GM21381 (cell line): Measurements from ENCODE around the gene RNPEPL1.

ENCODE experiments used
- ATAC-seq: cut with Tn5 transposase; IDR thresholded peaks from one replicate; pipeline ENCODE4 v1.9.1; 2021; ENCODE audit warnings: mild to moderate bottlenecking, moderate library complexity; ENCODE audit not compliant: unreplicated experiment

Gene RNPEPL1

DNA sequence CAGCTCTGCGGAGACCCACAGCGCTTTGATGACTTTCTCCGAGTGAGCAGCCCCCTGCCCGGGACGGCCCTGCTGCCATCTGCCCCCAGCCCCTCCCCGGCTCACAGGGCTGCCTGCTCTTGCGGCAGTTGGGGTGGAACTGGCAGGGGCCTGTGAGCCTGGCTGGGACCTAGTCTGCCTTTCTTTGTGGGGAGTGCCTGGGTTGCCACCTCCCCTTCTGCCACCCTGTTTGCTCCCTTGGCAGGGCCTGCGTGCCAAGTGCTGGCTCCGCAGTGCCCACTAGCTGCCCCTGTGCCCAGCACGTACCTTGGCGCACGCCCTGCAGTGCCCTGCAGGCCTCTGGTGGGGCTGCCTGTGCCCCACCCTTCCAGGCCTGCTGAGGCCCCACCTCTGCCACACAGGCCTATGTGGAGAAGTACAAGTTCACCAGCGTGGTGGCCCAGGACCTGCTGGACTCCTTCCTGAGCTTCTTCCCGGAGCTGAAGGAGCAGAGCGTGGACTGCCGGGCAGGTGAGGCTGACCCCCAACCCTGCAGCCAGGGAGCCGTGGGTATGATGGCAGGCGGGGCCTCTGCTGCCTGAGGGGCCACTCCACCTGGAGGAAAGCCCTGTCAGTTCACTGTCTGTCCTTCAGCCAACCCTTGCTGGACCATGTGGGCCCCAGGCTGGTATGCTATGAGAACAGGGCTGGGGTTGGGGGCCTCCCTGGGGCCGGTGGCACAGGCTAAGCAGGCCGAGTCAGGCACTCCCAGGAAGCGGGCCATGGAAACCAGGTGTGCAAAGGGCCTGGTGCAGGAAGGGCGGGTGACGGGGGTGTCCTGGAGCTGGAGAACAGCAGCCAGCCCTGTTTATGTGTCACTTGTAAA lies 7.0 kb downstream of the RNPEPL1 start:
- ATAC-seq = no peak

- no peak for ATAC-seq
Measured at GRCh38 chr2:240576036-240576435, 7.8 kb downstream of the RNPEPL1 start.

- ATAC-seq = no peak
Measured at GRCh38 chr2:240576436-240577205, 8.3 kb downstream of the RNPEPL1 start.

DNA sequence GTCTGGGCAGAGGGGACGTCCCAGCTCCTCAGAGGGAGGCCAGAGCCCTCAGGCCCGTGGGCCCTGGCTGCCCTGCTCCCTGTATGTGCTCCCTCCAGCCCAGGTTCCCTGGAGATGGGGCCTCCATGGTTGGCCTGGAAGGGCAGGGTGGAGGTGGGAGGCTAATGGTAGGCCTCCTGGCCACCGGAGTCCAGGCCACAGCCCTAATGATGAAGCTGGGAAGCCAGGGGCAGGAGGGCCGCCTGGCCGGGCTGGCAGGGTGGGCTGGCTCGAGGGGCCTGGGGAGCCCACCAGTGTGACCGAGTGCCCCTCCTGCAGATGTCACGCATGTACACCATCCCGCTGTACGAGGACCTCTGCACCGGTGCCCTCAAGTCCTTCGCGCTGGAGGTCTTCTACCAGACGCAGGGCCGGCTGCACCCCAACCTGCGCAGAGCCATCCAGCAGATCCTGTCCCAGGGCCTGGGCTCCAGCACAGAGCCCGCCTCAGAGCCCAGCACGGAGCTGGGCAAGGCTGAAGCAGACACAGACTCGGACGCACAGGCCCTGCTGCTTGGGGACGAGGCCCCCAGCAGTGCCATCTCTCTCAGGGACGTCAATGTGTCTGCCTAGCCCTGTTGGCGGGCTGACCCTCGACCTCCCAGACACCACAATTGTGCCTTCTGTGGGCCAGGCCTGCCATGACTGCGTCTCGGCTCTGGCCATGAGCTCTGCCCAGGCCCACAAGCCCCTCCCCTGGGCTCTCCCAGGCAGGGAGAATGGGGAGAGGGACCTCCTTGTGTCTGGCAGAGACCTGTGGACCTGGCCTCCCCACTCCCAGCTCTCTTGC lies 9.2 kb downstream of the RNPEPL1 start:
- ATAC-seq = no peak

GRCh38 chr2:240578110-240578450 lies 9.8 kb downstream of the RNPEPL1 start:
- no peak for ATAC-seq

DNA sequence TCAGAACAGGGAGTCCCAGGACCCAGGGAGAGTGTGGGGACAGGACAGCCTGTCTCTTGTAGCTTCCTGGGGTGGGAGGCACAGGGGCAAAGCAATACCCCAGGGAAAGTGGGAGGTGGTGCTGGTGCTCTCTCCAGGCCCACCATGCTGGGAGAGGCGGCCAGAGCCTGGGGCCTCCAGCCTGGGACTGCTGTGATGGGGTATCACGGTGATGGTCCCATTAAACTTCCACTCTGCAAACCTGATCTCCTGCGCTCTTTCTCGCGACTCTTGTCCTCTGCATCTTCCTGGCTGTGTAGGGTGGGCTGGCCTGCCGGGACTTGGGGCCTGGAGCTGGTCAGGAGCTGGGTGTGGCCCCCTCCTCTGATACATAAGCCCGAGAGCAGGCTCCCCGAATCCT lies 10.2 kb downstream of the RNPEPL1 start:
- ATAC-seq = no peak

DNA sequence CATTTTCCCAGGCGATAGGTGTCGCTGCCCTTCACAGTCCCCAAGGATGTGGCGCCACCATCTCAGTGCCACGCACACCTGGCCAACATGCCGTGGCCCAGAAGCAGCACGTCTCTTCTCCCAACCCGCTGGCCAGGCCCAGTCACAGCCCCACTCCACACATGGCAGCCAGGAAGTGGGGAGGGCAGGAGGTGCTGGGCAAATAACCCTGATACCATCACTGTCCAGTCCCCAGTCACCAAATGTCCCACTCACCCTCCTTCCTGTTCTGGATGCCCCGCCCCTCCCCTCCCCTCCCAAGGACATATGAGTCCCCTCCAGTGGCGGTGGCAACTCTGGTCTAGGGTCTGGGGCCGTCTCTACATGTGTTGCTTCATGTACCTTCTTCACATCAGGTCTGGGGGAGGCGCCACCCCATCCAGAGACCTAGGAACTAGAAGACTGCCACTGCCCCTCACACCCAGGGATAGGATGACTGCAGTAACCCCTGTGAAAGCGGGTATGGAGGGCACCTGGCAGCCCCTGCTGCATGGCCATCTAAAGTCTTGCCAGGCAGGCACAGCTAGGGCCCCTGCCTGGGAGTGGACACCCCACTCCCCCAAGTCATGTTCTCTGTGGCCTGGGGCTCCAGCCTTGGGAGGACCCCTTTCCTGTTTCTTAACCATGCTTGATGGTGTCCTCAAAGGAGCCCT lies 10.9 kb downstream of the RNPEPL1 start:
- no peak for ATAC-seq

DNA sequence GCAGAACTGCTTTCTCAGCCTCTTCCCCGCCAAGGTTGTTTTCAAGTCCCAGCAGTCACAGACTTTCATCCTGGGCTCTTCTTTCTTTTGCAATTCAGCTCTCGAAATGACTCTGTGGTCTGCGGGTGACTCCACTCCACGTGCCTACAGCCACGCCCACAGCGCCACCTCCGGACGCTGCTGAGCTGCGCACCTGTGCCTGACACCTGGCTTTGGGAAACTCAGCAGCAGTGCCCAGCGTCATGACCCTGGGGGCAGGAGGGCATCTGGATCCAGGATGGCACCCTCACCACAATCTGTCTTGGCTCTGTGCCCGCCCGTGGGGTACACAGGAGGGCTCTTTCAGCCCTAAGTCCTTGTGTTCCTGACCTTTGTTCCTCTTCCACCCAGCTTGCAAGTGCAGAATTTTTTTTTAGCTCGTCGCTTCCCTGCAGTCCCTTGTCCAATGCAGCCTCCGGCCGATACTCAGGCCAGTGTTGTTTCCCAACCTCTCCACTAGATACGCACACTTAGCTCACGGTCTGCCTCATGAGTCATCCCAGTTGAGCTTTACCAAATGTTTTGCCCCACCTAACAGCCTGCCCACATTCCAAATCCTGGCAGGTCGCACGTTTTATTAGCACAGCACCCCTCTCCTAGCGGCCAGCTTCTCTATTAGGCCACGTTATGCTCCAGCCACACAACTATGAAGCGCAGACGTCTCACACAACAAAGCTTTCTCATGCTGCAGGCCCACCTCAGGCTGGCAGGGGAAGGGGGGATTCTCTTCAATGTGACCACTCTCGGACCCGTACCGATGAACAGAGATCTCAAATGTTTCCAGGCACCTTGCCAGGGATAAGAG lies 11.7 kb downstream of the RNPEPL1 start:
- ATAC-seq = peak; percentile 38

DNA sequence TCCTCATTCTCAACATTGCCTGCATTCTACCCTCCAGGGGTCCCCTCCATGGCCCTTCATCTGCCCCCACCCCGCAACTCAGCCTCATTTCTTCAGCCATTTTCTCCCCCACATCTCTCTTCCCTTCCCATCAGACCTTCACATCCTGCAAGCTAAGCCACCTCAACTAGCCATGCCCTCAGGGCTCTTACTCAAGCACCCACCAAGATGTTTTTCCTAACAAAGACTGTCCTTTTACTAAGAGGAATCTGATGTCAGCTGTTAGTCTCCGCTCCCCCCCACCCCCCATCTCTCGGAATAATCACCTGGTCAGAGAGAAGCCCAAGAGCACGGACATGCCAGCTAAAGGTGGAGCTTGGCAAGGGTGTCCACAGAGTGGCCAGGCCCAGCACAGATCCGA lies 13.5 kb downstream of the RNPEPL1 start:
- no peak for ATAC-seq

- ATAC-seq = no peak
Measured at GRCh38 chr2:240582781-240583180, 14.5 kb downstream of the RNPEPL1 start.

DNA sequence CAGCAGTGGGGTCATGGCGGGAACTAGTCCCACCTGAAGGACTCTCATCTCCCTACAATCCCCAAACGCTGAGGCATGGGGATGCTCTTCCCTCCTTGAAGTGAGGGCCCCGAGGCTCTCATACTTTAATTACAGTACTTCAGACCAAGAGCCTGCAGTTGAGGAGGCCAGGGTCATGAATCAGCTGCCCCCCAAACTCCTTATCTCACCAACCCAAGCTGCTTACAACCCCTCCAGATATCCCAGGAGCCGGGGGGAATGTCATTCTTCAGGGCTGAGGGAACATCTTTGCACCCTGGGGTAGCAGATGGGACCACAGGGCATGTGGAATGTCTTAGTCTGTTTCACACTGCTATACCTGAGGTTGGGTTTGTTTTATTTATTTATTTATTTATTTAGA lies 15.5 kb downstream of the RNPEPL1 start:
- no peak for ATAC-seq

- ATAC-seq = peak; percentile 47
Measured at GRCh38 chr2:240584486-240585031, 16.3 kb downstream of the RNPEPL1 start.

GRCh38 chr2:240585101-240585500 lies 16.8 kb downstream of the RNPEPL1 start:
- ATAC-seq = peak; percentile 19

DNA sequence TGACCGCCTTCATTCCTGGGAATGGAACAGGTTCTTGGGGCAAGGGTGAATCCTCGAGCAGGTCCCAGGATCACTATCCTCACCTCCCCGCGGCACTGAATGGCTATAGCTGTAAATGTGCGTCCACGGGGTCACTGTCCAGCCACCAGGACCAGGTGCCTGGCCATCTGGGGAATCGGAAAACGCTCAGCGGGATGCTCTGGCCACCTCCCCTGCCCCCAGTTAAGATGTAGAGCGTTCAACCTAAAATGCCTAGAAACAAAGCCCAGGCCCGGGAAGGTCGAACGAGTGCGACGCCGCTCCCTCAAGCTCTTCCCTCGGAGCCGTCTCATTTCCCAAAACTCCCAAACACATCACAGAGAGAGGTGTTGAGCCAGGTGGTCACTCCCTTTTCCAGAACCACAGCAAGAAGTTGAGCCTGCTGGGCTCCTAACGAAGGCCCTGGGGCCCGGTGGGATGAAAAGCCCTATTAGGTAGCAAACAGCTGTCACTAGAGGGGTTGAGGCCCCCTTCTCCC lies 17.5 kb downstream of the RNPEPL1 start:
- ATAC-seq = peak; percentile 0

- ATAC-seq = peak; percentile 67
Measured at GRCh38 chr2:240586198-240586918, 18.1 kb downstream of the RNPEPL1 start, which contains the start of gene CAPN10. CAPN10 (plus strand) TSS chr2:240586734; CDS start chr2:240586912, 178 bp downstream.

- peak; percentile 0 for ATAC-seq
Measured at GRCh38 chr2:240586919-240587800, 18.9 kb downstream of the RNPEPL1 start.

- no peak for ATAC-seq
Measured at GRCh38 chr2:240588006-240588655, 19.8 kb downstream of the RNPEPL1 start.
